ENCODE data around the gene ZGPAT. TPM values are rescaled to one million over a fixed set of nuclear protein-coding genes. Genes with fewer than 3 reads are reported as not detected.

ZGPAT gene
- total RNA-seq, 1 experiment from 2014 or later: 27.6 TPM

- H3K36me3 Mint-ChIP-seq (ENCODE audit: insufficient read depth in 1 of 3, low read depth in 3 of 3): peaks cover 9 to 18% (median 10%) of the 10 kb centered on the region in 3 experiments; a peak in 6 of 7 replicates
- no peak within 1 kb of the TSS for H3K27ac Mint-ChIP-seq
These were observed 28.2 kb downstream of the ZGPAT start, which contains the start of gene LIME1 for GRCh38 chr20:63735859-63736718. LIME1 (plus strand) TSS chr20:63736664; CDS start chr20:63737550, 886 bp downstream.

More at GRCh38 chr20:63735859-63736718, 28.2 kb downstream of the ZGPAT start, which contains the start of gene LIME1:
- H2BK5ac ChIP-seq (ENCODE audit: insufficient read length, low read length): no peak within 1 kb of the TSS
- TF ChIP-seq CTCF (conservative IDR thresholded peaks at IDR 0.05): no peak
- H2BK12ac ChIP-seq (ENCODE audit: insufficient read length, low read depth, low read length): no peak within 1 kb of the TSS
- H3K18ac ChIP-seq (ENCODE audit: insufficient read length, low read depth, low read length): no peak within 1 kb of the TSS
- H4K5ac ChIP-seq (ENCODE audit: insufficient read length, low read depth, low read length): no peak within 1 kb of the TSS
- Mint-ChIP-seq H3K9me3 (no peaks in the 10 kb centered on the region), H3K4me3 (no peak within 1 kb of the TSS), H3K27me3 (ENCODE audit: low read depth) (no peaks in the 10 kb centered on the region; the same call in 1 of the 2 replicates), H3K4me1 (no peaks in the 10 kb centered on the region)
- H3K14ac ChIP-seq (ENCODE audit: insufficient read depth, low read length): no peak within 1 kb of the TSS
- H3K4me1 ChIP-seq (ENCODE audit: insufficient read depth, low read length): no peaks in the 10 kb centered on the region
- H3K23ac ChIP-seq (ENCODE audit: insufficient read length, low read depth, low read length): no peak within 1 kb of the TSS
- DNase-seq: peak; percentile 33
- peak within 1 kb of the TSS; percentile 37 for H3K4me2 ChIP-seq (ENCODE audit: insufficient read depth, insufficient read length, low read length)
- no peak within 1 kb of the TSS for H2BK15ac ChIP-seq (ENCODE audit: low read depth, low read length)
- no peak within 1 kb of the TSS for H2BK20ac ChIP-seq (ENCODE audit: low read depth, low read length, poor library complexity, severe bottlenecking)
- H4K20me1 ChIP-seq (ENCODE audit: control insufficient read depth, insufficient read depth, insufficient read length): no peaks in the 10 kb centered on the region
- no peak within 1 kb of the TSS for H4K8ac ChIP-seq (replicated peaks; ENCODE audit: insufficient read length, low read depth, low read length)
- no peak within 1 kb of the TSS for H2BK120ac ChIP-seq (ENCODE audit: low read depth, low read length, poor library complexity, severe bottlenecking)
- WGBS (ENCODE audit: extremely low coverage, insufficient read length, low lambda C conversion rate): no CpG with 5 or more reads among the region's 31 CpGs
- no peak within 1 kb of the TSS for H3K4ac ChIP-seq (ENCODE audit: low read depth, low read length)
- H3K27ac ChIP-seq (ENCODE audit: insufficient read length, low read depth, low read length): no peak within 1 kb of the TSS
- H3K27me3 ChIP-seq (ENCODE audit: insufficient read depth, low read length): no peaks in the 10 kb centered on the region
- no peak within 1 kb of the TSS for H2AK5ac ChIP-seq (ENCODE audit: insufficient read length, low read length)
- H3K56ac ChIP-seq (ENCODE audit: insufficient read length, low read depth, low read length): no peak within 1 kb of the TSS
- H4K91ac ChIP-seq (ENCODE audit: insufficient read length, low read depth, low read length): no peak within 1 kb of the TSS
- no peak within 1 kb of the TSS for H3K9ac ChIP-seq (ENCODE audit: extremely low read depth, insufficient read length, low read length)
- H3K79me1 ChIP-seq (ENCODE audit: insufficient read depth, low read depth, low read length, poor library complexity, severe bottlenecking): no peaks in the 10 kb centered on the region
- peaks cover 8% of the 10 kb centered on the region for H3K23me2 ChIP-seq (ENCODE audit: insufficient read length, low read depth, low read length, poor library complexity, severe bottlenecking)
- H3K9me3 ChIP-seq (ENCODE audit: control insufficient read depth, low read depth, low read length): no peaks in the 10 kb centered on the region
- H2AFZ ChIP-seq (ENCODE audit: low read length): no peak within 1 kb of the TSS
- H3T11ph ChIP-seq (ENCODE audit: low read length): no peak within 1 kb of the TSS
- no peaks in the 10 kb centered on the region for H3K79me2 ChIP-seq (ENCODE audit: insufficient read depth, low read length)

All from H9 (cell line).